Kidney epithelial cell (primary cell): ENCODE measurements around the gene SORCS2. TPM values are rescaled to one million over a fixed set of nuclear protein-coding genes. Genes with fewer than 3 reads are reported as not detected.

Experiments
- DNase-seq: peaks from one replicate; pipeline ENCODE4 v3.0.0-alpha.2; 2010; ENCODE audit warnings: low read depth
- H3K27me3 ChIP-seq: 2 replicates; pipeline ENCODE4 v1.6.0; 2011; ENCODE audit warnings: low read length; ENCODE audit not compliant: control insufficient read depth, insufficient read depth
- H3K36me3 ChIP-seq: 2 replicates; pipeline ENCODE4 v1.5.1; 2011; ENCODE audit warnings: low read length; ENCODE audit not compliant: control insufficient read depth, insufficient read depth
- H3K4me3 ChIP-seq: 2 replicates; pipeline ENCODE4 v1.5.1; 2011; ENCODE audit warnings: low read depth, mild to moderate bottlenecking, control low read depth, low read length
- CTCF ChIP-seq: IDR thresholded peaks from 2 replicates; pipeline ENCODE4 v1.5.1; 2011; ENCODE audit warnings: mild to moderate bottlenecking, moderate library complexity, low read length, control low read depth, inconsistent platforms; ENCODE audit not compliant: insufficient read depth, poor library complexity, severe bottlenecking
- total RNA-seq: library from RNA; depleted of rRNA; stranded (reverse); fragments of >200 nt; gene quantifications from 2 replicates; pipeline ENCODE4 v1.2.3, GENCODE V29; 2015

The SORCS2 gene
- total RNA-seq, 1 donor from 2014 or later = 1.4 TPM

- no peaks in the 10 kb centered on the region for H3K27me3 ChIP-seq
- no peak overlapping the region for H3K4me3 ChIP-seq
- no peak for DNase-seq
- TF ChIP-seq CTCF = no peak
- H3K36me3 ChIP-seq = no peaks in the 10 kb centered on the region
These were observed 373.1 kb downstream of the SORCS2 start for GRCh38 chr4:7565483-7565882.

- TF ChIP-seq CTCF = no peak
- Histone ChIP-seq H3K4me3 (no peak overlapping the region), H3K36me3 (no peaks in the 10 kb centered on the region), H3K27me3 (no peaks in the 10 kb centered on the region)
- DNase-seq = no peak
These were observed 377.8 kb downstream of the SORCS2 start for GRCh38 chr4:7569810-7570783.

- Histone ChIP-seq H3K4me3 (no peak overlapping the region), H3K27me3 (no peaks in the 10 kb centered on the region), H3K36me3 (no peaks in the 10 kb centered on the region)
- TF ChIP-seq CTCF = no peak
- no peak for DNase-seq
These were observed 378.7 kb downstream of the SORCS2 start for GRCh38 chr4:7571001-7571400.

- no peak for DNase-seq
- H3K36me3 ChIP-seq = no peaks in the 10 kb centered on the region
- H3K27me3 ChIP-seq = no peaks in the 10 kb centered on the region
- no peak for TF ChIP-seq CTCF
- no peak overlapping the region for H3K4me3 ChIP-seq
These were observed 379.4 kb downstream of the SORCS2 start for GRCh38 chr4:7571701-7572100.

- DNase-seq = no peak
- TF ChIP-seq CTCF = no peak
- H3K4me3 ChIP-seq = no peak overlapping the region
- H3K36me3 ChIP-seq = no peaks in the 10 kb centered on the region
- no peaks in the 10 kb centered on the region for H3K27me3 ChIP-seq
These were observed 380.6 kb downstream of the SORCS2 start for GRCh38 chr4:7572894-7573293.

- Histone ChIP-seq H3K4me3 (no peak overlapping the region), H3K27me3 (no peaks in the 10 kb centered on the region), H3K36me3 (no peaks in the 10 kb centered on the region)
- no peak for TF ChIP-seq CTCF
- no peak for DNase-seq
These were observed 381.3 kb downstream of the SORCS2 start for GRCh38 chr4:7573576-7574091.
